AG04450 (cell line): ENCODE measurements around the gene SOWAHB. TPM values are rescaled to one million over a fixed set of nuclear protein-coding genes. Genes with fewer than 3 reads are reported as not detected.

Experiments used
- CTCF ChIA-PET: fragments of 300-600, 350-600 bp; formaldehyde crosslinking; extraction: SDS; loops from one replicate; lab custom pipeline; 2022; ENCODE audit warnings: antibody characterized with exemption, inconsistent platforms; lab: Charles Lee
- POLR2A ChIA-PET: fragments of 350-600 bp; formaldehyde crosslinking; extraction: SDS; loops from one replicate; lab custom pipeline; 2021; ENCODE audit warnings: antibody characterized with exemption, inconsistent platforms; lab: Yijun Ruan, JAX
- DNase-seq: peaks from one replicate; pipeline ENCODE4 v3.0.0-alpha.2; 2011; ENCODE audit warnings: low read depth, low spot score
- H3K27ac ChIP-seq: one replicate; pipeline ENCODE4 v1.5.1; 2012; ENCODE audit warnings: low read depth, low read length, control low read depth
- H3K27me3 ChIP-seq: one replicate; pipeline ENCODE4 v1.6.0; 2012; ENCODE audit warnings: low read length; ENCODE audit not compliant: control insufficient read depth, insufficient read depth
- H3K4me3 ChIP-seq: 2 replicates; pipeline ENCODE4 v1.5.1; 2011; ENCODE audit warnings: mild to moderate bottlenecking, low read depth, low read length, control low read depth
- H3K9me3 ChIP-seq: 2 replicates; pipeline ENCODE4 v1.5.1; 2012; ENCODE audit warnings: low read length; ENCODE audit not compliant: control insufficient read depth, insufficient read depth
- polyA plus RNA-seq: library from polyadenylated mRNA; depleted of rRNA; stranded (reverse); fragments of >200 nt; gene quantifications from 2 replicates; pipeline ENCODE4 v1.2.3, GENCODE V29; 2011
- TF ChIP-seq, protein P1 (sequence below): IDR thresholded peaks from 2 replicates; pipeline ENCODE4 v1.5.1; 2011; ENCODE audit warnings: low read depth, low read length, control low read depth, inconsistent platforms

The SOWAHB gene
- polyA plus RNA-seq, 1 experiment, result not detected

DNA sequence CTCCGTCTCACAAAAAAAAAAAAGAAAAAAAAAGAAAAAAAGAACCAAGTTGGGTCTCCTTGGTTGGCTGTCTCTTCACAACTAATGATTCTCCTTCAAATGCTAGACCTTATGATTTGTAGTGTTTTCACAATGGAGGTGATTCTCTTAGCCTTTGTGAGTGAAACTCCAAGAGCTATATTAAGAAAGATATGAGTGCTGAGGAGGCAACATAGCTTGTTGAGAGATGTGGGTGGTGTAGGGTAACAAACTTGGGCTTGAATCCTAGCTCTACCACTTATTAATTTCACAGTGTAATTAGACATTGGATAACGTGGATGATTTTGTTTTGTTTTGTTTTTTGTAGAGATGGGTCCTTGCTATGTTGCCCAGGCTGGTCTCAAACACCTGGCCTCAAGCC is 41.2 kb upstream of the SOWAHB start:
- Histone ChIP-seq H3K9me3 (no peaks in the 10 kb centered on the region), H3K27me3 (no peaks in the 10 kb centered on the region), H3K27ac (no peak overlapping the region), H3K4me3 (no peak overlapping the region)
- DNase-seq, result no peak
- POLR2A ChIA-PET, result no interaction called here
- TF ChIP-seq, protein P1, sequence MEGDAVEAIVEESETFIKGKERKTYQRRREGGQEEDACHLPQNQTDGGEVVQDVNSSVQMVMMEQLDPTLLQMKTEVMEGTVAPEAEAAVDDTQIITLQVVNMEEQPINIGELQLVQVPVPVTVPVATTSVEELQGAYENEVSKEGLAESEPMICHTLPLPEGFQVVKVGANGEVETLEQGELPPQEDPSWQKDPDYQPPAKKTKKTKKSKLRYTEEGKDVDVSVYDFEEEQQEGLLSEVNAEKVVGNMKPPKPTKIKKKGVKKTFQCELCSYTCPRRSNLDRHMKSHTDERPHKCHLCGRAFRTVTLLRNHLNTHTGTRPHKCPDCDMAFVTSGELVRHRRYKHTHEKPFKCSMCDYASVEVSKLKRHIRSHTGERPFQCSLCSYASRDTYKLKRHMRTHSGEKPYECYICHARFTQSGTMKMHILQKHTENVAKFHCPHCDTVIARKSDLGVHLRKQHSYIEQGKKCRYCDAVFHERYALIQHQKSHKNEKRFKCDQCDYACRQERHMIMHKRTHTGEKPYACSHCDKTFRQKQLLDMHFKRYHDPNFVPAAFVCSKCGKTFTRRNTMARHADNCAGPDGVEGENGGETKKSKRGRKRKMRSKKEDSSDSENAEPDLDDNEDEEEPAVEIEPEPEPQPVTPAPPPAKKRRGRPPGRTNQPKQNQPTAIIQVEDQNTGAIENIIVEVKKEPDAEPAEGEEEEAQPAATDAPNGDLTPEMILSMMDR, result no peak
- CTCF ChIA-PET, result no interaction called here

DNA sequence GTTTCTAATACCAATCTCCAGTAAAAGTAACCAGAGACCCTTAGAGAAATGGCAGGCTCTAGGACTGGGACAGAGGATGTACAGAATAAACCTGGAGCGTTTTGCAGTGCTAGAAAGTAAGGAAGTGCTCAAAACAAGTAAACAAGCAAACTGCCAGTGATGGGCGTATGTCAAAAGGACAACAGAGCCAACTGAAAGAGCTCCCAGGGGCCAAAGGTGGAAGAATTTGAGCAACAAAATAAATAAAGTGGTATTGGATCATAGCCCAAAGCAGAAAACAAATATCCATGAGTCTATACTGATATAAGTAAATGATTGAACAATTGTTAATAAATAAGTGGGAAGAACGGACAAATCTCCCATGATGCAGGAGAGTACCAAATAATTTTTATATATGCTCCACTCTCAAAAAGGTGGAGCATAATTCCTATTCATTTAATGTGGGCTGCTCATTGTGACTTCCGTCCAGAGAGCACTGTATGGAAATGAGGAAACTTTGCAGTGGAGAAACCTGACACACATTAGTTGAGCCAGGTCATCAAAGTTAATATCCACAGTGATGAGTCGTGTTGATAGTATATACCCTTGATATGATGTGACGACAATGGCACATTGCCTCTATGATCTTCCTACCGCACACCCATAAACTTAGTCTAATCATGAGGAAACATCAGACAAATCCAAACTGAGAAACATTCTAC is 33.8 kb upstream of the SOWAHB start:
- TF ChIP-seq, protein P1, result no peak
- ChIA-PET POLR2A (no interaction called here), CTCF (interaction anchor here (0.6 kb wide), 1 partner anchor 107 kb away, joined by 3 read pairs; no protein-coding TSS in a partner anchor)
- no peaks in the 10 kb centered on the region for H3K9me3 ChIP-seq
- no peaks in the 10 kb centered on the region for H3K27me3 ChIP-seq
- no peak overlapping the region for H3K4me3 ChIP-seq
- DNase-seq, result no peak
- no peak overlapping the region for H3K27ac ChIP-seq

DNA sequence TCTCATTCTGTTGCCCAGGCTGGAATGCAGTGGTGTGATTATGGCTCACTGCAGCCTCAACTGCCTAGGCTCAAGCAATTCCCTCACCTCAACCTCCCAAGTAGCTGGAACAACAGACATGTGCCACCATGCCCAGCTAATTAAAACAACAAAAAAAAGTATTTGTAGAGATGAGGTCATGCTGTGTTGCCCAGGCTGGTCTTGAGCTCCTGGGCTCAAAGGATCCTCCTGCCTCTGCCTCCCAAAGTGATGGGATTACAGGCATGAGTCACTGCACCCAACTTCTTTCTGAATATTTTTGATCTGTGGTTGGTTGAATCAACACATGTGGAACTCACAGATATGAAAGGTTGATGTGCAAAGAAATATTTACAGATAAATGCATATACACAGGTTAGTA is 33.1 kb upstream of the SOWAHB start:
- TF ChIP-seq, protein P1, result no peak
- Histone ChIP-seq H3K4me3 (no peak overlapping the region), H3K27ac (no peak overlapping the region), H3K27me3 (no peaks in the 10 kb centered on the region), H3K9me3 (no peaks in the 10 kb centered on the region)
- no peak for DNase-seq
- ChIA-PET POLR2A (no interaction called here), CTCF (interaction anchor here (0.6 kb wide), 1 partner anchor 107 kb away, joined by 3 read pairs; no protein-coding TSS in a partner anchor)

DNA sequence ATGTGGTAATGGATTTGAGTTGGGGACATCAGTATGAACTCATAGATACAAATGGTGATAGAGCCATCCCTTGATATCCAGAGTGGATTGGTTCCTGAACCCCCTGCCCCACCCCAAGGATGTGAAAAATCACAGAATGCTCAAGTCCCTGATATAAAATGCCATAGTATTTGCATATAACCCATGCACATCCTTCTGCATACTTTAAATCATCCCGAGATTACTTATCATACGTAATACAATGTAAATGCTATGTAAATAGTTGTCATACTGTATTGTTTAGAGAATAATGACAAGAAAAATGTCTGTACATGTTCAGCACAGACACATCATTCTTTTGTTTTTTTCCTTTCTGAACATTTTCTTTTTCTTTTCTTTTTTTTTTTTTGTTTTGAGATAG is 32.7 kb upstream of the SOWAHB start:
- POLR2A ChIA-PET, result no interaction called here
- Histone ChIP-seq H3K27me3 (no peaks in the 10 kb centered on the region), H3K9me3 (no peaks in the 10 kb centered on the region), H3K4me3 (no peak overlapping the region), H3K27ac (no peak overlapping the region)
- DNase-seq, result no peak
- CTCF ChIA-PET, result no interaction called here
- TF ChIP-seq, protein P1, result no peak

DNA sequence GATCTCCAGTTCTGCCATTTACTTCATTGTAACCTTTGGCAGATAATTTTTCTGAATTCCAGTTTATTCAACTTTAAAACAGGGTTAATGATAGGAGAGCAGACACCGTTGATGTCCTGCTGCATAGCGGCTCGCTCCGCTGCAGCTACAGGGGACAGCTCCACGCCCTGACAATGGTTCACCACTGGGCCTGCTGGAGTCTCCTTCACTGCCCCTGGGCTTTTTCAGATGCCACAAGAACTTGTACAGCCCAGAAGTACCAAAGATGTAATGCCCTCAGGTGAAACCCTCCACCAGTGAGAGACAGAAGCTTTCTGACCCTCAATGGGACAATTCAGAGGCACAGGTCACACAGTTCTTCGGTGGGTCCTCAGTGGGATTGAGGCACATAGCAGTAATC is 28.9 kb upstream of the SOWAHB start:
- H3K4me3 ChIP-seq, result no peak overlapping the region
- POLR2A ChIA-PET, result no interaction called here
- no peak for DNase-seq
- no peak overlapping the region for H3K27ac ChIP-seq
- H3K27me3 ChIP-seq, result no peaks in the 10 kb centered on the region
- TF ChIP-seq, protein P1, result no peak
- CTCF ChIA-PET, result no interaction called here
- no peaks in the 10 kb centered on the region for H3K9me3 ChIP-seq
